MCF 10A (cell line): ENCODE measurements around the gene NBL1. TPM values are rescaled to one million over a fixed set of nuclear protein-coding genes. Genes with fewer than 3 reads are reported as not detected.
A peak's percentile ranks its signal among the peaks of the same experiment; 100 is the strongest.

ENCODE experiments used
- Bru-seq: library from RNA; stranded (reverse); fragments of 400-500 nt; gene quantifications from one replicate; lab custom pipeline; 2021; lab: Mats Ljungman, UMichigan
- BruChase-seq, 2 experiments: library from RNA; stranded (reverse); fragments of 400-500 nt; gene quantifications; one replicate each; lab custom pipeline; 2021; lab: Mats Ljungman, UMichigan
- BruUV-seq: library from RNA; stranded (reverse); fragments of 400-500 nt; replicated peaks from 2 replicates; lab custom pipeline; 2021; lab: Mats Ljungman, UMichigan
- CTCF ChIA-PET: fragments of 300-600 bp; sonication (Branson Sonifier 250); formaldehyde crosslinking; extraction: SDS; loops from one replicate; lab custom pipeline; 2021; ENCODE audit warnings: antibody characterized with exemption, inconsistent platforms; lab: Yijun Ruan, JAX
- POLR2A ChIA-PET: fragments of 300-600, 350-650 bp; sonication (Branson Sonifier 250); formaldehyde crosslinking; extraction: SDS; loops from one replicate; lab custom pipeline; 2020; ENCODE audit warnings: antibody characterized with exemption, inconsistent platforms; lab: Yijun Ruan, JAX
- DNase-seq: peaks from one replicate; pipeline ENCODE4 v3.0.0-alpha.2; 2018; ENCODE audit not compliant: unreplicated experiment
- H3K27ac Mint-ChIP-seq: one replicate; pipeline ENCODE4 v1.8.0; 2022; ENCODE audit warnings: mild to moderate bottlenecking, low read depth, mixed read lengths; ENCODE audit not compliant: unreplicated experiment
- H3K27me3 Mint-ChIP-seq: one replicate; pipeline ENCODE4 v1.8.0; 2022; ENCODE audit warnings: mixed read lengths; ENCODE audit not compliant: insufficient read depth, unreplicated experiment
- H3K36me3 Mint-ChIP-seq: one replicate; pipeline ENCODE4 v1.8.0; 2022; ENCODE audit warnings: mild to moderate bottlenecking, moderate library complexity, mixed read lengths; ENCODE audit not compliant: insufficient read depth, unreplicated experiment
- H3K4me1 Mint-ChIP-seq: one replicate; pipeline ENCODE4 v1.8.0; 2022; ENCODE audit warnings: mixed read lengths; ENCODE audit not compliant: insufficient read depth, unreplicated experiment
- H3K4me3 Mint-ChIP-seq: one replicate; pipeline ENCODE4 v1.8.0; 2022; ENCODE audit warnings: mild to moderate bottlenecking, moderate library complexity, mixed read lengths; ENCODE audit not compliant: unreplicated experiment
- H3K9me3 Mint-ChIP-seq: one replicate; pipeline ENCODE4 v1.8.0; 2022; ENCODE audit warnings: mixed read lengths; ENCODE audit not compliant: unreplicated experiment
- intact Hi-C: fragments of 100-400 bp; cut with micrococcal nuclease; formaldehyde crosslinking; loops from 2 replicates; pipeline ENCODE4 v1.14.1; 2022
- long read RNA-seq: library from polyadenylated mRNA; stranded (forward); transcript quantifications from one replicate; pipeline ENCODE4 v2.0.0, GENCODE V29; 2022
- total RNA-seq: library from RNA; stranded (reverse); gene quantifications from 2 replicates; pipeline ENCODE4 v1.2.3, GENCODE V29; 2022
- TF ChIP-seq, protein P1 (sequence below): fragments of 200-600 bp; IDR thresholded peaks from one replicate; pipeline ENCODE4 v1.8.0; 2022; ENCODE audit warnings: antibody characterized with exemption, mild to moderate bottlenecking; ENCODE audit not compliant: unreplicated experiment

Gene NBL1, protein sequence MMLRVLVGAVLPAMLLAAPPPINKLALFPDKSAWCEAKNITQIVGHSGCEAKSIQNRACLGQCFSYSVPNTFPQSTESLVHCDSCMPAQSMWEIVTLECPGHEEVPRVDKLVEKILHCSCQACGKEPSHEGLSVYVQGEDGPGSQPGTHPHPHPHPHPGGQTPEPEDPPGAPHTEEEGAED
- total RNA-seq: 70.4 and 73.3 TPM in 2 replicates
- percentile 56 among the genes with signal in this experiment for Bru-seq, nascent RNA
- BruChase-seq, experiment 1, labeled RNA remaining after a 6-hour chase: percentile 93 among the genes with signal in this experiment
- percentile 79 among the genes with signal in this experiment for BruChase-seq, experiment 2, labeled RNA remaining after a 2-hour chase
- long read RNA-seq, transcript NBL1-202 (4 exons, 2,172 nt): major isoform, 123 of 151 reads
- long read RNA-seq, partial matches to known transcripts: 0 of 151 reads
- long read RNA-seq, other reads (novel, unspliced or antisense): 27 of 151 reads

DNA sequence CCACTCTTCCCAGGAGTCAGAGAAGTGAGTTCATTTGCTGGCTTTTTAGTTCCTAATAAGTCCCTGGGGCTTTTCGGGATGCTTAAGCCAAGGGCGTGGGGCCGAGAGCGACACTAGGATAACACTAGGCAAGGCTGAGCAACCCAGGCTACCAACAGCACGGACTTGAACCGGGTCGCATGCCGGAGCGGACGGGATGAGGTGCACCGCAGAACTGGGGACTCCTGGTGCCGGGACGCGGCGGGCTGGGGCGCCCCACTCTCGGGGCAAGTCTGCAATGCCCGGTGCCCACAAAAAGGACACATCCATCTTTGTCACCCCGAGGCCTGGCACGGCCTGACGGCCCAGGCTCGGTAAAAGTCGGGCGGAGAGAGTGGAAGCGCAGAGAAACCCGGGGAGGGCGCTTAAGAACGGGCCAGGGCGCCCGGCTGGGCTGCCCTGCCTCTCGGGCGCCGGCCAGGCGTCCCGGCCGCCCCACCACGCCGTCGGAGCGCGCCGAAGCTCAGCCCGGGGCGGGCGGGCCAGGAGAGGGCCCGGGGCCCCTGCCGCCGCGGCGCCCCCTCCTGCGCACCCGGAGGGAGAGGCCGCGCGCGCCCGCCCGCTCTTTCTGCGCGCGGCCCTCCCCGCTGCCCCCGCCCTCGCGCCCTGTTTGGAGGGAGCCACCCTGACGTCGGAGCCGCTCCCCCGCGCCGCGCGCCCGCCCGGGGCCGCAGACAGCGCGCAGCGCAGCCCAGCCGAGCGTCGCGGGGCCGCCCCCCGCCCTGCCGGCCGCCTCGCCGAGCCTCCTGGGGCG lies at the start of gene NBL1:
Gene NBL1 (plus strand): TSS at position 710 of the 793 bp plus-strand sequence. CDS start 10,720 bp downstream, outside the sequence.
- peaks cover 54% of the 10 kb centered on the region for H3K4me1 Mint-ChIP-seq
- peak within 1 kb of the TSS; percentile 91 for H3K27ac Mint-ChIP-seq
- TSS peak; percentile 40 for BruUV-seq
- intact Hi-C loops: loop anchor here (2.0 kb wide), 2 partner anchors 47 to 159 kb away; partner anchors contain the start of gene CAPZB
- CTCF ChIA-PET: interaction anchor here (1.0 to 1.8 kb wide), 6 partner anchors 18 to 700 kb away, joined by 3 to 8 read pairs (median 5); no protein-coding TSS in a partner anchor
- peaks cover 14% of the 10 kb centered on the region for H3K36me3 Mint-ChIP-seq
- no peaks in the 10 kb centered on the region for H3K27me3 Mint-ChIP-seq
- TF ChIP-seq, protein P1, sequence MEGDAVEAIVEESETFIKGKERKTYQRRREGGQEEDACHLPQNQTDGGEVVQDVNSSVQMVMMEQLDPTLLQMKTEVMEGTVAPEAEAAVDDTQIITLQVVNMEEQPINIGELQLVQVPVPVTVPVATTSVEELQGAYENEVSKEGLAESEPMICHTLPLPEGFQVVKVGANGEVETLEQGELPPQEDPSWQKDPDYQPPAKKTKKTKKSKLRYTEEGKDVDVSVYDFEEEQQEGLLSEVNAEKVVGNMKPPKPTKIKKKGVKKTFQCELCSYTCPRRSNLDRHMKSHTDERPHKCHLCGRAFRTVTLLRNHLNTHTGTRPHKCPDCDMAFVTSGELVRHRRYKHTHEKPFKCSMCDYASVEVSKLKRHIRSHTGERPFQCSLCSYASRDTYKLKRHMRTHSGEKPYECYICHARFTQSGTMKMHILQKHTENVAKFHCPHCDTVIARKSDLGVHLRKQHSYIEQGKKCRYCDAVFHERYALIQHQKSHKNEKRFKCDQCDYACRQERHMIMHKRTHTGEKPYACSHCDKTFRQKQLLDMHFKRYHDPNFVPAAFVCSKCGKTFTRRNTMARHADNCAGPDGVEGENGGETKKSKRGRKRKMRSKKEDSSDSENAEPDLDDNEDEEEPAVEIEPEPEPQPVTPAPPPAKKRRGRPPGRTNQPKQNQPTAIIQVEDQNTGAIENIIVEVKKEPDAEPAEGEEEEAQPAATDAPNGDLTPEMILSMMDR: no peak
- no peaks in the 10 kb centered on the region for H3K9me3 Mint-ChIP-seq
- peak; percentile 55 for DNase-seq
- peak within 1 kb of the TSS; percentile 92 for H3K4me3 Mint-ChIP-seq
- POLR2A ChIA-PET: interaction anchor here (0.7 to 8.3 kb wide), 16 partner anchors 8 to 393 kb away, joined by 3 to 101 read pairs (median 6); partner anchors contain the start of genes AKR7A2, CAPZB and SLC66A1

DNA sequence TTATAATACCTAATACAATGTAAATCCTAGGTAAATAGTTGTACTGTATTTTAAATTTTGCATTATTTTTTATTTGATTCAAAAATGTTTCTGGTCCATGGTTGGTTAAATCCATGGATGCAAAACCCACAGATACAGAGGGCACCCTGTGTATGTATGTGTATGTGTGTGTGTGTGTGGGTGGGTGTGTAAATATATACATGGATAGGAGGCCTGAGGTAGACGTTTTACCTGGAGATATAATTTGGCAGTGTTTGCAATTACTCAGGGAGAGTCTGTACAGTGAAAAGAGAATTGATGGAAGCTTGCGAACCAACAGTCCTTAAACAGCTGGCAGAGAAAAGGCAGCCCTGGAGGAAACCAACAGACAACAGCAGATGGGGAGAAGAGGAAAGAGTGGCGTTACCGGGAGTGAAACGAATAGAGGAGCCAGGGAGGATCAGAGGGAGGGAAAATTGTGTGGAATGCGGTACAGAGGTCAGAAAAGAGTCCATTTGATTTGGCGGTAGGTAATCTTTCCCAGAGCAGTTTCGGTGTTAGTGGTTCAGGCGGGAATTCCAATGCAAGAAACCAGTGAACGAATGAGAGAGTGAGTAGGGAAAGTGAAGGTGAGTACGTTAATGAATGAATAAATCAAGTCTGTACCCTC lies 47.9 kb upstream of the NBL1 start:
- Mint-ChIP-seq H3K27ac (peak overlapping the region; percentile 98), H3K36me3 (peaks cover 6% of the 10 kb centered on the region), H3K4me1 (peaks cover 28% of the 10 kb centered on the region), H3K4me3 (peak overlapping the region; percentile 95), H3K27me3 (no peaks in the 10 kb centered on the region), H3K9me3 (no peaks in the 10 kb centered on the region)
- intact Hi-C loops: loop anchor here (2.0 to 5.0 kb wide), 2 partner anchors 47 to 199 kb away; no protein-coding TSS in a partner anchor
- no peak for DNase-seq
- TSS peak; percentile 75 for BruUV-seq
- ChIA-PET POLR2A (interaction anchor here (0.7 to 4.3 kb wide), 14 partner anchors 10 to 235 kb away, joined by 3 to 101 read pairs (median 7); partner anchors contain the start of genes CAPZB and NBL1), CTCF (interaction anchor here (0.7 to 1.1 kb wide), 5 partner anchors 14 to 204 kb away, joined by 3 to 5 read pairs (median 3); no protein-coding TSS in a partner anchor)
- TF ChIP-seq, protein P1: no peak

- Mint-ChIP-seq H3K4me3 (peak overlapping the region; percentile 95), H3K9me3 (no peaks in the 10 kb centered on the region), H3K27ac (peak overlapping the region; percentile 98), H3K36me3 (peaks cover 6% of the 10 kb centered on the region), H3K27me3 (no peaks in the 10 kb centered on the region), H3K4me1 (peaks cover 28% of the 10 kb centered on the region)
- POLR2A ChIA-PET: interaction anchor here (0.7 to 4.3 kb wide), 20 partner anchors 9 to 347 kb away, joined by 3 to 101 read pairs (median 5); partner anchors contain the start of genes CAPZB and NBL1
- intact Hi-C loops: loop anchor here (2.0 to 5.0 kb wide), 2 partner anchors 46 to 200 kb away; no protein-coding TSS in a partner anchor
- TF ChIP-seq, protein P1: no peak
- CTCF ChIA-PET: interaction anchor here (0.7 to 2.1 kb wide), 6 partner anchors 45 to 205 kb away, joined by 3 to 9 read pairs (median 3); no protein-coding TSS in a partner anchor
- DNase-seq: peak; percentile 98
- no TSS peak for BruUV-seq
These were observed 47.2 kb upstream of the NBL1 start for GRCh38 chr1:19596714-19597495.
